ENCODE results near the gene KLHL21.

DNA sequence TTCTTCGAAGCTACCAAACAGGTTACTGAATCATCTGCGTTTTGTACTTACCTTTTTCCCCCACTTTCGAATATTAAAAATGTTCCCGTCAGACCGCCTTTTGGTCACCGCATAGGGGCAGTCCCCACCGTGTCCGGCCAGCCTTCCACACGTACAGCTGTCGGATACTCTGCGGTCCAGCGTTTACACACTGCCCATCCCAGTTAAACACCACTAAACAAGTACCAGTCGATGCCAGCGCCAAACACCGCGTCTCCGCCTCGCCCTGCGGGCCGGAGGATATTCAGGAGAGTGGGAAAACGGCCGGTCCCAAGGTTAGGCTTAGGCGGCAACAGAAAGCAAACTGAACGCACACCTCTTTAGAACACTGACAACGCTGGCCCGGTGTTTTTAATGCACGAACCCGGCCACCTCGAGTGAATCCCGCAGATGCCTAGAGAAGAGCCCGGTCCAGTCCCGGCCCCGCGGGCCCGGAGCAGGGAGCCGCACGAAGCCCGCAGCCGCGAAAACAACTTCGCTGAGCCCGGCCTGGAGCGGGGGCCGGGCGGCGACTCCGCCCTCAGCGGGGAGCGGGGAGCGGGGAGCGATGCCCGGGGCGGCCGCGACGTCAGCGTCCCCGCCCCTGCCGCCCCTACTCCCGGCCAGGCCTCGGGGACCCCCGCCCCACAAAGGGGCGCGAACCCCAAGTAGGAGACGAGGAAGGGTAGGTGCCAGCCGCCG lies 10.1 kb upstream of the KLHL21 start:
- no peak for TF ChIP-seq FOXA1 (IDR thresholded peaks at IDR 0.05)
- 0 out of 2 replicates have a peak, but pooled peaks have one; percentile 36 for TF ChIP-seq FOXM1 (IDR thresholded peaks at IDR 0.05; ENCODE audit: borderline replicate concordance)
- no peak for TF ChIP-seq HDGF (IDR thresholded peaks at IDR 0.05; ENCODE audit: borderline replicate concordance)
- no peak for TF ChIP-seq SP1 (IDR thresholded peaks at IDR 0.05)
- no peak for TF ChIP-seq TARDBP (IDR thresholded peaks at IDR 0.05)
- no peak for TF ChIP-seq CTBP1 (IDR thresholded peaks at IDR 0.05; ENCODE audit: borderline replicate concordance)
- no peak for TF ChIP-seq BHLHE40 (IDR thresholded peaks at IDR 0.05; ENCODE audit: borderline replicate concordance)
- TF ChIP-seq SUZ12 (IDR thresholded peaks at IDR 0.05), result no peak
- no peak for TF ChIP-seq PKNOX1 (IDR thresholded peaks at IDR 0.05)
- TF ChIP-seq ARNT (IDR thresholded peaks at IDR 0.05), result no peak

Measured in HEK293T (cell line).